ENCODE data around the gene C15orf39.
A peak's percentile ranks its signal among the peaks of the same experiment; 100 is the strongest.

The C15orf39 gene

GRCh38 chr15:75174102-75174501 is 27.6 kb upstream of the C15orf39 start:
- DNase-seq, result no peak

- DNase-seq, result no peak
Measured at GRCh38 chr15:75174729-75175128, 27.0 kb upstream of the C15orf39 start.

GRCh38 chr15:75176396-75176761 is 25.3 kb upstream of the C15orf39 start:
- no peak for DNase-seq

GRCh38 chr15:75177360-75178071 is 24.2 kb upstream of the C15orf39 start:
- no peak for DNase-seq

- no peak for DNase-seq
Measured at GRCh38 chr15:75178171-75178937, 23.3 kb upstream of the C15orf39 start.

GRCh38 chr15:75178938-75179745 is 22.5 kb upstream of the C15orf39 start:
- DNase-seq, result no peak

- no peak for DNase-seq
Measured at GRCh38 chr15:75179746-75180140, 21.9 kb upstream of the C15orf39 start.

GRCh38 chr15:75181780-75182179 is 19.9 kb upstream of the C15orf39 start:
- no peak for DNase-seq

GRCh38 chr15:75182187-75183131 is 19.2 kb upstream of the C15orf39 start:
- no peak for DNase-seq

GRCh38 chr15:75185271-75186029 is 16.2 kb upstream of the C15orf39 start:
- no peak for DNase-seq

GRCh38 chr15:75186044-75186443 is 15.6 kb upstream of the C15orf39 start:
- no peak for DNase-seq

- DNase-seq, result no peak
Measured at GRCh38 chr15:75188499-75188898, 13.2 kb upstream of the C15orf39 start.

GRCh38 chr15:75191235-75191634 is 10.4 kb upstream of the C15orf39 start:
- no peak for DNase-seq

- DNase-seq, result no peak
Measured at GRCh38 chr15:75192307-75192706, 9.4 kb upstream of the C15orf39 start.

GRCh38 chr15:75193272-75193671 is 8.4 kb upstream of the C15orf39 start:
- DNase-seq, result no peak

GRCh38 chr15:75193976-75194375 is 7.7 kb upstream of the C15orf39 start:
- DNase-seq, result no peak

- DNase-seq, result no peak
Measured at GRCh38 chr15:75194397-75194796, 7.3 kb upstream of the C15orf39 start.

GRCh38 chr15:75195122-75195765 is 6.4 kb upstream of the C15orf39 start:
- peak; percentile 91 to 95 for DNase-seq

GRCh38 chr15:75195766-75196241 is 5.9 kb upstream of the C15orf39 start:
- DNase-seq, result peak; percentile 90 to 95

GRCh38 chr15:75197062-75197630 is 4.5 kb upstream of the C15orf39 start:
- DNase-seq, result no peak
